ENCODE data around the gene AKAP9. TPM values are rescaled to one million over a fixed set of nuclear protein-coding genes. Genes with fewer than 3 reads are reported as not detected.

Gene AKAP9
- total and polyA plus RNA-seq, 9 of the 15 experiments (the other 6 are each of a cell fraction or from before 2014, with no cell fraction given): 25.5 to 80.9 (median 46.3) TPM

- TF ChIP-seq RERE (CRISPR knock-in tag; IDR thresholded peaks at IDR 0.05; ENCODE audit: borderline replicate concordance) (0 out of 2 replicates have a peak, but pooled peaks have one; percentile 46), CREM (IDR thresholded peaks at IDR 0.05; ENCODE audit: low read depth) (peak; percentile 71), FOXO4 (CRISPR knock-in tag; IDR thresholded peaks at IDR 0.05) (0 out of 2 replicates have a peak, but pooled peaks have one; percentile 30), SMAD3 (CRISPR knock-in tag; conservative IDR thresholded peaks at IDR 0.05) (0 out of 2 replicates have a peak, but pooled peaks have one; percentile 49), NFXL1 (CRISPR knock-in tag; IDR thresholded peaks at IDR 0.05) (0 out of 2 replicates have a peak, but pooled peaks have one; percentile 43), NR2C2 (CRISPR knock-in tag; IDR thresholded peaks at IDR 0.05) (peak; percentile 58; the same call in 1 of the 2 replicates), NR2C2 (tag; IDR thresholded peaks at IDR 0.05) (no peak), ZNF174 (CRISPR knock-in tag; IDR thresholded peaks at IDR 0.05) (no peak), MAFF (IDR thresholded peaks at IDR 0.05; ENCODE audit: low read length) (no peak), DEAF1 (CRISPR knock-in tag; IDR thresholded peaks at IDR 0.05) (peak; percentile 31), ATF7 (IDR thresholded peaks at IDR 0.05) (peak; percentile 52; the same call in 1 of the 2 replicates), TEAD4 (IDR thresholded peaks at IDR 0.05; ENCODE audit: low read length) (peak; percentile 74), TEAD4 (CRISPR knock-in tag; IDR thresholded peaks at IDR 0.05; ENCODE audit: borderline replicate concordance) (no peak), SAFB (IDR thresholded peaks at IDR 0.05; ENCODE audit: borderline replicate concordance, low read depth, low read length) (peak; percentile 66; the same call in 1 of the 2 replicates), DMBX1 (CRISPR knock-in tag; IDR thresholded peaks at IDR 0.05; ENCODE audit: borderline replicate concordance) (peak; percentile 37; the same call in 1 of the 2 replicates), GATAD2A (IDR thresholded peaks at IDR 0.05) (peak; percentile 96), ZNF740 (CRISPR knock-in tag; IDR thresholded peaks at IDR 0.05) (peak; percentile 63), ZNF740 (tag; IDR thresholded peaks at IDR 0.05) (no peak), HDAC1 (IDR thresholded peaks at IDR 0.05) (peak in 1 of 2 experiments; percentile 90; a peak in 2 of 4 replicates), BCOR (IDR thresholded peaks at IDR 0.05) (peak; percentile 83), NELFE (IDR thresholded peaks at IDR 0.05; ENCODE audit: insufficient read depth, insufficient read length) (no peak)
Measured at GRCh38 chr7:92133737-92134270, 193.1 kb downstream of the AKAP9 start (continued).
